DND-41 (cell line): Measurements from ENCODE around the gene SHPK.

Experiments
- ATAC-seq: fragments of 200-7000 bp; cut with Tn5 transposase; 3 replicates; pipeline ENCODE4 v1.9.1; 2021; ENCODE audit warnings: low read depth; ENCODE audit not compliant: insufficient read depth
- DNase-seq: peaks from one replicate; pipeline ENCODE4 v3.0.0-alpha.2; 2020
- H2AFZ ChIP-seq: 2 replicates; pipeline ENCODE4 v1.6.0; 2012; ENCODE audit warnings: low read depth, low read length
- H3K27ac ChIP-seq: 2 replicates; pipeline ENCODE4 v1.5.1; 2012; ENCODE audit warnings: low read length, inconsistent platforms
- H3K27me3 ChIP-seq: fragments of 200-600 bp; sonication (generic); 2 replicates; pipeline ENCODE4 v1.6.0; 2012; ENCODE audit warnings: low read length, mild to moderate bottlenecking, inconsistent platforms; ENCODE audit not compliant: insufficient read depth, poor library complexity
- H3K36me3 ChIP-seq: 2 replicates; pipeline ENCODE4 v1.5.1; 2012; ENCODE audit warnings: low read length, inconsistent platforms; ENCODE audit not compliant: insufficient read depth
- H3K4me1 ChIP-seq: 2 replicates; pipeline ENCODE4 v1.5.1; 2012; ENCODE audit warnings: mild to moderate bottlenecking, low read length; ENCODE audit not compliant: insufficient read depth
- H3K4me2 ChIP-seq: 2 replicates; pipeline ENCODE4 v1.6.0; 2012; ENCODE audit warnings: mild to moderate bottlenecking, moderate library complexity, low read length, inconsistent platforms; ENCODE audit not compliant: insufficient read depth
- H3K4me3 ChIP-seq, 2 experiments: fragments of 200-600 bp in 1 of 2; shearing (Covaris generic) in 1 of 2; 2 replicates each; pipeline ENCODE4 v1.5.1; 2012 to 2016; ENCODE audit warnings: inconsistent platforms in 2 of 2, low read length in 2 of 2, mild to moderate bottlenecking in 2 of 2, low read depth in 1 of 2, moderate library complexity in 1 of 2
- H3K79me2 ChIP-seq: 2 replicates; pipeline ENCODE4 v1.6.0; 2012; ENCODE audit warnings: low read length, inconsistent platforms; ENCODE audit not compliant: insufficient read depth
- H3K9ac ChIP-seq: 2 replicates; pipeline ENCODE4 v1.6.0; 2012; ENCODE audit warnings: low read depth, mild to moderate bottlenecking, inconsistent platforms, low read length, moderate library complexity
- H3K9me3 ChIP-seq: 2 replicates; pipeline ENCODE4 v1.5.1; 2012; ENCODE audit warnings: low read length, moderate library complexity, mild to moderate bottlenecking, inconsistent platforms; ENCODE audit not compliant: insufficient read depth, severe bottlenecking
- H4K20me1 ChIP-seq: 2 replicates; pipeline ENCODE4 v1.6.0; 2012; ENCODE audit warnings: low read length; ENCODE audit not compliant: insufficient read depth
- CTCF ChIP-seq: IDR thresholded peaks from 2 replicates; pipeline ENCODE4 v1.5.1; 2012; ENCODE audit warnings: borderline replicate concordance, low read length, moderate library complexity, mild to moderate bottlenecking; ENCODE audit not compliant: poor library complexity, severe bottlenecking; ENCODE audit errors: extremely low read depth
- EZH2 ChIP-seq: IDR thresholded peaks from 3 replicates; pipeline ENCODE4 v1.6.1; 2012; ENCODE audit warnings: borderline replicate concordance, low read depth, mild to moderate bottlenecking, moderate library complexity, low read length, inconsistent platforms; ENCODE audit not compliant: severe bottlenecking

Gene SHPK

GRCh38 chr17:3636154-3636907 lies at the start of gene SHPK, which contains the start of gene CTNS:
Gene SHPK, minus strand, starts transcription at chr17:3636250. Its CDS starts 31 bp downstream, at chr17:3636219.
Gene CTNS, plus strand, starts transcription at chr17:3636760. Its CDS starts 3,447 bp downstream, at chr17:3640207.
- peak within 1 kb of the TSS; percentile 98 for H3K4me2 ChIP-seq
- peaks cover 37% of the 10 kb centered on the region for H3K79me2 ChIP-seq
- H2AFZ ChIP-seq: peak within 1 kb of the TSS; percentile 99
- TF ChIP-seq CTCF: no peak
- TF ChIP-seq EZH2: no peak
- DNase-seq (peak; percentile 96), ATAC-seq (peak; percentile 97)
- H3K9me3 ChIP-seq: no peaks in the 10 kb centered on the region
- peak within 1 kb of the TSS; percentile 90 to 100 for H3K4me3 ChIP-seq
- H4K20me1 ChIP-seq: peaks cover 3% of the 10 kb centered on the region; the same call in 1 of the 2 replicates
- H3K9ac ChIP-seq: peak within 1 kb of the TSS; percentile 77
- peaks cover 13% of the 10 kb centered on the region for H3K36me3 ChIP-seq
- H3K4me1 ChIP-seq: peaks cover 34% of the 10 kb centered on the region
- H3K27ac ChIP-seq: peak within 1 kb of the TSS; percentile 94
- H3K27me3 ChIP-seq: no peaks in the 10 kb centered on the region

- no peak overlapping the region for H3K9ac ChIP-seq
- no peak overlapping the region for H3K27ac ChIP-seq
- ATAC-seq (no peak), DNase-seq (no peak)
- no peaks in the 10 kb centered on the region for H3K4me1 ChIP-seq
- H3K9me3 ChIP-seq: no peaks in the 10 kb centered on the region
- no peaks in the 10 kb centered on the region; the same call in 1 of the 2 replicates for H3K36me3 ChIP-seq
- H3K79me2 ChIP-seq: no peaks in the 10 kb centered on the region
- TF ChIP-seq CTCF: no peak
- no peak for TF ChIP-seq EZH2
- H3K27me3 ChIP-seq: no peaks in the 10 kb centered on the region
- H2AFZ ChIP-seq: no peak overlapping the region
- H3K4me2 ChIP-seq: no peak overlapping the region
- no peak overlapping the region for H3K4me3 ChIP-seq
- no peaks in the 10 kb centered on the region; the same call in 1 of the 2 replicates for H4K20me1 ChIP-seq
These were observed 49.1 kb upstream of the SHPK start for GRCh38 chr17:3685174-3685573.

GRCh38 chr17:3683054-3683511 lies 47.0 kb upstream of the SHPK start:
- Histone ChIP-seq H3K4me2 (no peak overlapping the region), H3K27me3 (no peaks in the 10 kb centered on the region), H3K27ac (no peak overlapping the region), H4K20me1 (no peaks in the 10 kb centered on the region; the same call in 1 of the 2 replicates), H3K9me3 (no peaks in the 10 kb centered on the region), H3K4me1 (no peaks in the 10 kb centered on the region), H2AFZ (no peak overlapping the region), H3K9ac (no peak overlapping the region), H3K36me3 (no peaks in the 10 kb centered on the region), H3K4me3 (no peak overlapping the region), H3K79me2 (no peaks in the 10 kb centered on the region)
- peak; percentile 92 for ATAC-seq
- peak; percentile 67 for DNase-seq
- TF ChIP-seq EZH2 (no peak), CTCF (peak; percentile 95)
